HG03520 (cell line): ENCODE results near the gene ENTREP3.
"Not testable (repeated sequence)": the region's sequence is repeated elsewhere in the genome, so short reads cannot be mapped to it uniquely, and the experiment has no call there.

Source experiments
- ATAC-seq: cut with Tn5 transposase; IDR thresholded peaks from one replicate; pipeline ENCODE4 v1.9.1; 2021; ENCODE audit warnings: mild to moderate bottlenecking, moderate library complexity; ENCODE audit not compliant: unreplicated experiment

The ENTREP3 gene

GRCh38 chr1:155255243-155256007 is at the start of gene ENTREP3:
TSS of gene ENTREP3 (minus strand) at chr1:155255483. CDS start at chr1:155254877, 606 bp downstream.
- no peak for ATAC-seq

- no peak for ATAC-seq
Observed at GRCh38 chr1:155304558-155305063, 49.3 kb upstream of the ENTREP3 start.

GRCh38 chr1:155301342-155301841 is 46.1 kb upstream of the ENTREP3 start, which contains the start of gene PKLR:
TSS of gene PKLR (minus strand) at chr1:155301438. CDS start at chr1:155301395, 43 bp downstream.
- ATAC-seq = no peak

GRCh38 chr1:155300553-155301329 is 45.5 kb upstream of the ENTREP3 start:
- no peak for ATAC-seq

GRCh38 chr1:155300024-155300423 is 44.7 kb upstream of the ENTREP3 start:
- ATAC-seq = no peak

GRCh38 chr1:155297384-155297783 is 42.1 kb upstream of the ENTREP3 start:
- ATAC-seq = no peak

- ATAC-seq = no peak
Observed at GRCh38 chr1:155296661-155297060, 41.4 kb upstream of the ENTREP3 start.

GRCh38 chr1:155295942-155296267 is 40.6 kb upstream of the ENTREP3 start:
- no peak for ATAC-seq

GRCh38 chr1:155295183-155295941 is 40.1 kb upstream of the ENTREP3 start:
- ATAC-seq = no peak

- ATAC-seq = no peak
Observed at GRCh38 chr1:155294520-155295182, 39.4 kb upstream of the ENTREP3 start.

GRCh38 chr1:155293086-155293749 is 37.9 kb upstream of the ENTREP3 start:
- no peak for ATAC-seq

- ATAC-seq = not testable (repeated sequence)
Observed at GRCh38 chr1:155291006-155291405, 35.7 kb upstream of the ENTREP3 start.

GRCh38 chr1:155287987-155288543 is 32.8 kb upstream of the ENTREP3 start:
- no peak for ATAC-seq

GRCh38 chr1:155286544-155286943 is 31.3 kb upstream of the ENTREP3 start:
- ATAC-seq = no peak

GRCh38 chr1:155285631-155286044 is 30.4 kb upstream of the ENTREP3 start:
- no peak for ATAC-seq

- ATAC-seq = no peak
Observed at GRCh38 chr1:155285063-155285462, 29.8 kb upstream of the ENTREP3 start.

- no peak for ATAC-seq
Observed at GRCh38 chr1:155284476-155284875, 29.2 kb upstream of the ENTREP3 start.

GRCh38 chr1:155282488-155283091 is 27.3 kb upstream of the ENTREP3 start:
- ATAC-seq = no peak

- no peak for ATAC-seq
Observed at GRCh38 chr1:155279268-155279667, 24.0 kb upstream of the ENTREP3 start.
